ENCODE data around the gene IQCH. TPM values are rescaled to one million over a fixed set of nuclear protein-coding genes. Genes with fewer than 3 reads are reported as not detected.

IQCH gene
- polyA plus RNA-seq, 1 of the 3 experiments (the other 2 are of a cell fraction), result 0.81 TPM

DNA sequence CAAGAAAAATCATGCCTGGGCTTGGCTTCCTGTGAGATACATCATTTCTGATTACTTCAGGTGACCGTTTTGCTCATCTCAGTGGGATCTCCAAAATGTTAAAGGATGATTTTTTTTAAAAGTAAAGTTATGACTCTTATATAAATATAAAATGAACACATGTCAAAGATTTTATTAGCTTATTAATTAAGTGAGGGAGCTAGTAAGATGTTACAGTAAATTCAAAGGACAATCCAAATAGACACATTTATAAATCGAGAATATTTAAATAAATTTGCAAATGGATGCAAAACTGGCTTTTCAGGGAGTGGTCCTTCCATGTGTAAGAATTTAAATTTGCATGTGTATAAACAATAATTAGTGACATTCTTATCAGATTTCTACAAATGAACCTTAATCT, 87.0 kb downstream of the IQCH start:
- H3K27ac ChIP-seq (ENCODE audit: low read depth in 2 of 2, low read length in 1 of 2), result no peak overlapping the region
- H3K36me3 ChIP-seq (replicated peaks in 1 of 2; ENCODE audit: control insufficient read depth in 1 of 2, insufficient read depth in 2 of 2, low read length in 1 of 2), result no peaks in the 10 kb centered on the region
- DNase-seq, result no peak
- no peak overlapping the region for H2AFZ ChIP-seq (ENCODE audit: low read depth)
- no peak overlapping the region for H3K4me2 ChIP-seq
- ChIA-PET CTCF (no interaction called here), POLR2A (no interaction called here)
- H3F3A ChIP-seq (replicated peaks; ENCODE audit: insufficient read depth), result no peaks in the 10 kb centered on the region
- no peak overlapping the region for H3K4me3 ChIP-seq (ENCODE audit: low read depth in 2 of 2, low read length in 1 of 2)
- no peak overlapping the region for H3K9ac ChIP-seq
- peaks cover 0 to 4% of the 10 kb centered on the region in 2 experiments; a peak in 2 of 4 replicates for H3K4me1 ChIP-seq (ENCODE audit: control insufficient read depth in 1 of 2, insufficient read depth in 2 of 2, low read depth in 1 of 2, low read length in 1 of 2)
- no peak for TF ChIP-seq MXI1 (IDR thresholded peaks at IDR 0.05; ENCODE audit: low read depth, low read length)
- TF ChIP-seq, protein P1, sequence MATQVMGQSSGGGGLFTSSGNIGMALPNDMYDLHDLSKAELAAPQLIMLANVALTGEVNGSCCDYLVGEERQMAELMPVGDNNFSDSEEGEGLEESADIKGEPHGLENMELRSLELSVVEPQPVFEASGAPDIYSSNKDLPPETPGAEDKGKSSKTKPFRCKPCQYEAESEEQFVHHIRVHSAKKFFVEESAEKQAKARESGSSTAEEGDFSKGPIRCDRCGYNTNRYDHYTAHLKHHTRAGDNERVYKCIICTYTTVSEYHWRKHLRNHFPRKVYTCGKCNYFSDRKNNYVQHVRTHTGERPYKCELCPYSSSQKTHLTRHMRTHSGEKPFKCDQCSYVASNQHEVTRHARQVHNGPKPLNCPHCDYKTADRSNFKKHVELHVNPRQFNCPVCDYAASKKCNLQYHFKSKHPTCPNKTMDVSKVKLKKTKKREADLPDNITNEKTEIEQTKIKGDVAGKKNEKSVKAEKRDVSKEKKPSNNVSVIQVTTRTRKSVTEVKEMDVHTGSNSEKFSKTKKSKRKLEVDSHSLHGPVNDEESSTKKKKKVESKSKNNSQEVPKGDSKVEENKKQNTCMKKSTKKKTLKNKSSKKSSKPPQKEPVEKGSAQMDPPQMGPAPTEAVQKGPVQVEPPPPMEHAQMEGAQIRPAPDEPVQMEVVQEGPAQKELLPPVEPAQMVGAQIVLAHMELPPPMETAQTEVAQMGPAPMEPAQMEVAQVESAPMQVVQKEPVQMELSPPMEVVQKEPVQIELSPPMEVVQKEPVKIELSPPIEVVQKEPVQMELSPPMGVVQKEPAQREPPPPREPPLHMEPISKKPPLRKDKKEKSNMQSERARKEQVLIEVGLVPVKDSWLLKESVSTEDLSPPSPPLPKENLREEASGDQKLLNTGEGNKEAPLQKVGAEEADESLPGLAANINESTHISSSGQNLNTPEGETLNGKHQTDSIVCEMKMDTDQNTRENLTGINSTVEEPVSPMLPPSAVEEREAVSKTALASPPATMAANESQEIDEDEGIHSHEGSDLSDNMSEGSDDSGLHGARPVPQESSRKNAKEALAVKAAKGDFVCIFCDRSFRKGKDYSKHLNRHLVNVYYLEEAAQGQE (IDR thresholded peaks at IDR 0.05; ENCODE audit: low read depth, low read length), result no peak
- TF ChIP-seq ELF1 (IDR thresholded peaks at IDR 0.05), result no peak
- no peak for TF ChIP-seq NFIC (IDR thresholded peaks at IDR 0.05; ENCODE audit: borderline replicate concordance)
- no peak for TF ChIP-seq FOSL2 (IDR thresholded peaks at IDR 0.05; ENCODE audit: borderline replicate concordance, low read depth)
- TF ChIP-seq, protein P2, sequence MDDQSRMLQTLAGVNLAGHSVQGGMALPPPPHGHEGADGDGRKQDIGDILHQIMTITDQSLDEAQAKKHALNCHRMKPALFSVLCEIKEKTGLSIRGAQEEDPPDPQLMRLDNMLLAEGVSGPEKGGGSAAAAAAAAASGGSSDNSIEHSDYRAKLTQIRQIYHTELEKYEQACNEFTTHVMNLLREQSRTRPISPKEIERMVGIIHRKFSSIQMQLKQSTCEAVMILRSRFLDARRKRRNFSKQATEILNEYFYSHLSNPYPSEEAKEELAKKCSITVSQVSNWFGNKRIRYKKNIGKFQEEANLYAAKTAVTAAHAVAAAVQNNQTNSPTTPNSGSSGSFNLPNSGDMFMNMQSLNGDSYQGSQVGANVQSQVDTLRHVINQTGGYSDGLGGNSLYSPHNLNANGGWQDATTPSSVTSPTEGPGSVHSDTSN (IDR thresholded peaks at IDR 0.05), result no peak
- TF ChIP-seq TCF12 (IDR thresholded peaks at IDR 0.05), result no peak
- no peak for TF ChIP-seq SIN3A (IDR thresholded peaks at IDR 0.05; ENCODE audit: borderline replicate concordance, low read depth, low read length)
- no peak for TF ChIP-seq EP300 (IDR thresholded peaks at IDR 0.05; ENCODE audit: borderline replicate concordance in 1 of 2, low read depth in 1 of 2, low read length in 1 of 2)
- TF ChIP-seq, protein P3, sequence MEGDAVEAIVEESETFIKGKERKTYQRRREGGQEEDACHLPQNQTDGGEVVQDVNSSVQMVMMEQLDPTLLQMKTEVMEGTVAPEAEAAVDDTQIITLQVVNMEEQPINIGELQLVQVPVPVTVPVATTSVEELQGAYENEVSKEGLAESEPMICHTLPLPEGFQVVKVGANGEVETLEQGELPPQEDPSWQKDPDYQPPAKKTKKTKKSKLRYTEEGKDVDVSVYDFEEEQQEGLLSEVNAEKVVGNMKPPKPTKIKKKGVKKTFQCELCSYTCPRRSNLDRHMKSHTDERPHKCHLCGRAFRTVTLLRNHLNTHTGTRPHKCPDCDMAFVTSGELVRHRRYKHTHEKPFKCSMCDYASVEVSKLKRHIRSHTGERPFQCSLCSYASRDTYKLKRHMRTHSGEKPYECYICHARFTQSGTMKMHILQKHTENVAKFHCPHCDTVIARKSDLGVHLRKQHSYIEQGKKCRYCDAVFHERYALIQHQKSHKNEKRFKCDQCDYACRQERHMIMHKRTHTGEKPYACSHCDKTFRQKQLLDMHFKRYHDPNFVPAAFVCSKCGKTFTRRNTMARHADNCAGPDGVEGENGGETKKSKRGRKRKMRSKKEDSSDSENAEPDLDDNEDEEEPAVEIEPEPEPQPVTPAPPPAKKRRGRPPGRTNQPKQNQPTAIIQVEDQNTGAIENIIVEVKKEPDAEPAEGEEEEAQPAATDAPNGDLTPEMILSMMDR (IDR thresholded peaks at IDR 0.05), result no peak
- no peak for TF ChIP-seq CHD2 (IDR thresholded peaks at IDR 0.05; ENCODE audit: low read length, partially characterized antibody)
- no peak for TF ChIP-seq SMC3 (IDR thresholded peaks at IDR 0.05; ENCODE audit: low read depth, low read length)
- no peak for TF ChIP-seq POLR2AphosphoS5 (IDR thresholded peaks at IDR 0.05; ENCODE audit: low read depth, low read length)
- no peak for TF ChIP-seq MEF2A (IDR thresholded peaks at IDR 0.05; ENCODE audit: borderline replicate concordance, low read depth)
- TF ChIP-seq, protein P4, sequence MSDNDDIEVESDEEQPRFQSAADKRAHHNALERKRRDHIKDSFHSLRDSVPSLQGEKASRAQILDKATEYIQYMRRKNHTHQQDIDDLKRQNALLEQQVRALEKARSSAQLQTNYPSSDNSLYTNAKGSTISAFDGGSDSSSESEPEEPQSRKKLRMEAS (IDR thresholded peaks at IDR 0.05; ENCODE audit: low read depth), result no peak
- no peak for TF ChIP-seq FOXM1 (IDR thresholded peaks at IDR 0.05; ENCODE audit: low read depth)
- TF ChIP-seq, protein P5, sequence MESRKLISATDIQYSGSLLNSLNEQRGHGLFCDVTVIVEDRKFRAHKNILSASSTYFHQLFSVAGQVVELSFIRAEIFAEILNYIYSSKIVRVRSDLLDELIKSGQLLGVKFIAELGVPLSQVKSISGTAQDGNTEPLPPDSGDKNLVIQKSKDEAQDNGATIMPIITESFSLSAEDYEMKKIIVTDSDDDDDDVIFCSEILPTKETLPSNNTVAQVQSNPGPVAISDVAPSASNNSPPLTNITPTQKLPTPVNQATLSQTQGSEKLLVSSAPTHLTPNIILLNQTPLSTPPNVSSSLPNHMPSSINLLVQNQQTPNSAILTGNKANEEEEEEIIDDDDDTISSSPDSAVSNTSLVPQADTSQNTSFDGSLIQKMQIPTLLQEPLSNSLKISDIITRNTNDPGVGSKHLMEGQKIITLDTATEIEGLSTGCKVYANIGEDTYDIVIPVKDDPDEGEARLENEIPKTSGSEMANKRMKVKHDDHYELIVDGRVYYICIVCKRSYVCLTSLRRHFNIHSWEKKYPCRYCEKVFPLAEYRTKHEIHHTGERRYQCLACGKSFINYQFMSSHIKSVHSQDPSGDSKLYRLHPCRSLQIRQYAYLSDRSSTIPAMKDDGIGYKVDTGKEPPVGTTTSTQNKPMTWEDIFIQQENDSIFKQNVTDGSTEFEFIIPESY (IDR thresholded peaks at IDR 0.05; ENCODE audit: borderline replicate concordance, low read depth), result no peak
- TF ChIP-seq GATA2 (CRISPR knock-in tag; IDR thresholded peaks at IDR 0.05), result no peak
- no peak for TF ChIP-seq GABPA (IDR thresholded peaks at IDR 0.05; ENCODE audit: low read depth)
- no peaks in the 10 kb centered on the region for H3K79me2 ChIP-seq (ENCODE audit: insufficient read depth)
- 0 out of 2 replicates have a peak, but pooled peaks cover 3% of the 10 kb centered on the region for H3K9me3 ChIP-seq
- no peaks in the 10 kb centered on the region for H4K20me1 ChIP-seq (ENCODE audit: insufficient read depth)
- H3K9me2 ChIP-seq, result no peaks in the 10 kb centered on the region
- H3K27me3 ChIP-seq (ENCODE audit: insufficient read depth), result no peaks in the 10 kb centered on the region
- 85% methylated on average over 2 of the region's 2 CpGs for WGBS (ENCODE audit: low lambda C conversion rate)
